ENCODE data around the gene GXYLT2. TPM values are rescaled to one million over a fixed set of nuclear protein-coding genes. Genes with fewer than 3 reads are reported as not detected.

The GXYLT2 gene
- total and polyA plus RNA-seq, 2 of the 13 experiments (the other 11 are each of a cell fraction or from before 2014, with no cell fraction given): 4.3 to 6.9 TPM

DNA sequence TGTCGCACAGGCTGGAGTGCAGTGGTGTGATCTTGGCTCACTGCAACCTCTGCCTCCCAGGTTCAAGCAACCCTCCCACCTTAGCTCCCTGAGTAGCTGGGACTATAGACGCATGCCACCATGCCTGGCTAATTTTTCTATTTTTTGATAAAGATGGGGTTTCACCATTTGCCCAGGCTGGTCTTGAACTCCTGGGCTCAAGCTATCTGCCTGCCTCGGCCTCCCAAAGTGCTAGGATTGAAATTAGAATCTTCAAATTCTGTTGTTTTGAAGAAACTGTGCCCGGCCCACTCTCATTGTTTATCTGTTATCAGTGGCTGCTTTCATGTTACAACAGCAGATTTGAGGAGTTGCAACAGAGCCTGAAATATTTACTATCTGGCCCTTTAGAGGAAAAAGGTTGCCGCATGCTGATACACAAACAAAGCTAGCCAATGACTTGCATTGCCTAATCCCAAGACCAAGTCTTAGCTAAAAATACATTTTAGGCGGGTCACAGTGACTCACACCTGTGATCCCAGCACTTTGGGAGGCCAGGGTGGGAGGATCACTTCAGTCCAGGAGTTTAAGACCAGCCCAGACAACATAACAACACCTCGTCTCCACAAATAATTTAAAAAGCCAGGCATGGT is 65.6 kb downstream of the GXYLT2 start:
- H2AFZ ChIP-seq (ENCODE audit: low read length): no peak overlapping the region
- H4K20me1 ChIP-seq (ENCODE audit: insufficient read depth, low read length): no peaks in the 10 kb centered on the region
- TF ChIP-seq ZNF567 (CRISPR knock-in tag; IDR thresholded peaks at IDR 0.05; ENCODE audit: borderline replicate concordance) (no peak), ZNF772 (CRISPR knock-in tag; IDR thresholded peaks at IDR 0.05) (peak; percentile 87), DNMT1 (CRISPR knock-in tag; IDR thresholded peaks at IDR 0.05) (no peak), ZNF549 (CRISPR knock-in tag; IDR thresholded peaks at IDR 0.05) (no peak), AKAP8 (CRISPR knock-in tag; IDR thresholded peaks at IDR 0.05) (0 out of 2 replicates have a peak, but pooled peaks have one; percentile 49), TCF7 (IDR thresholded peaks at IDR 0.05; ENCODE audit: low read depth) (peak; percentile 95), TRIM24 (CRISPR knock-in tag; IDR thresholded peaks at IDR 0.05) (no peak), REL (CRISPR knock-in tag; conservative IDR thresholded peaks at IDR 0.05) (no peak), TAF1 (CRISPR knock-in tag; IDR thresholded peaks at IDR 0.05) (no peak), ZBTB7A (CRISPR knock-in tag; IDR thresholded peaks at IDR 0.05) (no peak), ZNF616 (CRISPR knock-in tag; IDR thresholded peaks at IDR 0.05; ENCODE audit: low read depth) (no peak), GATAD2A (CRISPR knock-in tag; IDR thresholded peaks at IDR 0.05) (peak; percentile 97), ZNF546 (CRISPR knock-in tag; conservative IDR thresholded peaks at IDR 0.05) (no peak)
- TF ChIP-seq, protein P1, sequence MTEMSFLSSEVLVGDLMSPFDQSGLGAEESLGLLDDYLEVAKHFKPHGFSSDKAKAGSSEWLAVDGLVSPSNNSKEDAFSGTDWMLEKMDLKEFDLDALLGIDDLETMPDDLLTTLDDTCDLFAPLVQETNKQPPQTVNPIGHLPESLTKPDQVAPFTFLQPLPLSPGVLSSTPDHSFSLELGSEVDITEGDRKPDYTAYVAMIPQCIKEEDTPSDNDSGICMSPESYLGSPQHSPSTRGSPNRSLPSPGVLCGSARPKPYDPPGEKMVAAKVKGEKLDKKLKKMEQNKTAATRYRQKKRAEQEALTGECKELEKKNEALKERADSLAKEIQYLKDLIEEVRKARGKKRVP (CRISPR knock-in tag; IDR thresholded peaks at IDR 0.05): peak in 1 of 2 experiments; percentile 91; a peak in 2 of 4 replicates
- TF ChIP-seq, protein P2, sequence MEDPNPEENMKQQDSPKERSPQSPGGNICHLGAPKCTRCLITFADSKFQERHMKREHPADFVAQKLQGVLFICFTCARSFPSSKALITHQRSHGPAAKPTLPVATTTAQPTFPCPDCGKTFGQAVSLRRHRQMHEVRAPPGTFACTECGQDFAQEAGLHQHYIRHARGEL (CRISPR knock-in tag; IDR thresholded peaks at IDR 0.05): no peak
- TF ChIP-seq, protein P3, sequence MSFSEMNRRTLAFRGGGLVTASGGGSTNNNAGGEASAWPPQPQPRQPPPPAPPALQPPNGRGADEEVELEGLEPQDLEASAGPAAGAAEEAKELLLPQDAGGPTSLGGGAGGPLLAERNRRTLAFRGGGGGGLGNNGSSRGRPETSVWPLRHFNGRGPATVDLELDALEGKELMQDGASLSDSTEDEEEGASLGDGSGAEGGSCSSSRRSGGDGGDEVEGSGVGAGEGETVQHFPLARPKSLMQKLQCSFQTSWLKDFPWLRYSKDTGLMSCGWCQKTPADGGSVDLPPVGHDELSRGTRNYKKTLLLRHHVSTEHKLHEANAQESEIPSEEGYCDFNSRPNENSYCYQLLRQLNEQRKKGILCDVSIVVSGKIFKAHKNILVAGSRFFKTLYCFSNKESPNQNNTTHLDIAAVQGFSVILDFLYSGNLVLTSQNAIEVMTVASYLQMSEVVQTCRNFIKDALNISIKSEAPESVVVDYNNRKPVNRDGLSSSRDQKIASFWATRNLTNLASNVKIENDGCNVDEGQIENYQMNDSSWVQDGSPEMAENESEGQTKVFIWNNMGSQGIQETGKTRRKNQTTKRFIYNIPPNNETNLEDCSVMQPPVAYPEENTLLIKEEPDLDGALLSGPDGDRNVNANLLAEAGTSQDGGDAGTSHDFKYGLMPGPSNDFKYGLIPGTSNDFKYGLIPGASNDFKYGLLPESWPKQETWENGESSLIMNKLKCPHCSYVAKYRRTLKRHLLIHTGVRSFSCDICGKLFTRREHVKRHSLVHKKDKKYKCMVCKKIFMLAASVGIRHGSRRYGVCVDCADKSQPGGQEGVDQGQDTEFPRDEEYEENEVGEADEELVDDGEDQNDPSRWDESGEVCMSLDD (CRISPR knock-in tag; IDR thresholded peaks at IDR 0.05; ENCODE audit: borderline replicate concordance): no peak
- TF ChIP-seq, protein P4, sequence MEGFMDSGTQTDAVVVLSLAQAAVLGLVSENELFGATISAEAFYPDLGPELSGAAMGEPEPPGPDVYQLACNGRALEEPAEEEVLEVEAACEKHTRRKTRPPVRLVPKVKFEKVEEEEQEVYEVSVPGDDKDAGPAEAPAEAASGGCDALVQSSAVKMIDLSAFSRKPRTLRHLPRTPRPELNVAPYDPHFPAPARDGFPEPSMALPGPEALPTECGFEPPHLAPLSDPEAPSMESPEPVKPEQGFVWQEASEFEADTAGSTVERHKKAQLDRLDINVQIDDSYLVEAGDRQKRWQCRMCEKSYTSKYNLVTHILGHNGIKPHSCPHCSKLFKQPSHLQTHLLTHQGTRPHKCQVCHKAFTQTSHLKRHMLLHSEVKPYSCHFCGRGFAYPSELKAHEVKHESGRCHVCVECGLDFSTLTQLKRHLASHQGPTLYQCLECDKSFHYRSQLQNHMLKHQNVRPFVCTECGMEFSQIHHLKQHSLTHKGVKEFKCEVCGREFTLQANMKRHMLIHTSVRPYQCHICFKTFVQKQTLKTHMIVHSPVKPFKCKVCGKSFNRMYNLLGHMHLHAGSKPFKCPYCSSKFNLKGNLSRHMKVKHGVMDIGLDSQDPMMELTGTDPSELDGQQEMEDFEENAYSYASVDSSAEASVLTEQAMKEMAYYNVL (CRISPR knock-in tag; IDR thresholded peaks at IDR 0.05; ENCODE audit: borderline replicate concordance): peak; percentile 79; the same call in 1 of the 2 replicates
- TF ChIP-seq, protein P5, sequence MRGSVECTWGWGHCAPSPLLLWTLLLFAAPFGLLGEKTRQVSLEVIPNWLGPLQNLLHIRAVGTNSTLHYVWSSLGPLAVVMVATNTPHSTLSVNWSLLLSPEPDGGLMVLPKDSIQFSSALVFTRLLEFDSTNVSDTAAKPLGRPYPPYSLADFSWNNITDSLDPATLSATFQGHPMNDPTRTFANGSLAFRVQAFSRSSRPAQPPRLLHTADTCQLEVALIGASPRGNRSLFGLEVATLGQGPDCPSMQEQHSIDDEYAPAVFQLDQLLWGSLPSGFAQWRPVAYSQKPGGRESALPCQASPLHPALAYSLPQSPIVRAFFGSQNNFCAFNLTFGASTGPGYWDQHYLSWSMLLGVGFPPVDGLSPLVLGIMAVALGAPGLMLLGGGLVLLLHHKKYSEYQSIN (CRISPR knock-in tag; IDR thresholded peaks at IDR 0.05; ENCODE audit: borderline replicate concordance): no peak

More for the DNA sequence above, 65.6 kb downstream of the GXYLT2 start:
- peaks cover 97% of the 10 kb centered on the region for H3K4me1 ChIP-seq (ENCODE audit: insufficient read depth, low read length)
- ChIA-PET POLR2A (interaction anchor here (0.9 to 2.0 kb wide), 8 partner anchors 8 to 49 kb away, joined by 3 to 26 read pairs (median 5); partner anchors contain the start of gene PPP4R2), CTCF (ENCODE audit: low intra/inter-chr PET ratio, low total read pairs) (no interaction called here)
- H3K27ac ChIP-seq (ENCODE audit: extremely low read length, insufficient read depth, low read length): peak overlapping the region; percentile 90
- 33% methylated on average over 5 of the region's 7 CpGs for WGBS (ENCODE audit: low lambda C conversion rate)
- no peaks in the 10 kb centered on the region for H3K36me3 ChIP-seq (replicated peaks in 1 of 2; ENCODE audit: control insufficient read depth in 1 of 2, insufficient read depth in 2 of 2, low read length in 2 of 2)
- peak overlapping the region; percentile 34; the same call in 1 of the 2 replicates for H3K9ac ChIP-seq (ENCODE audit: insufficient read depth, low read depth, low read length)
- H3K27me3 ChIP-seq (ENCODE audit: control insufficient read depth in 1 of 2, insufficient read depth in 2 of 2, low read length in 2 of 2): no peaks in the 10 kb centered on the region
- DNase-seq (ENCODE audit: low spot score) (peak; percentile 95), FAIRE-seq (peak; percentile 87), ATAC-seq (peak; percentile 72)
- in situ Hi-C loops (cut with HindIII; ENCODE audit: extremely low pct_ligation_motif_present, low pct_unique_long_range_greater_than_20kb): no loop called here
- H3K79me2 ChIP-seq (ENCODE audit: insufficient read depth, low read length): no peaks in the 10 kb centered on the region
- H3K4me3 ChIP-seq (replicated peaks in 1 of 3; ENCODE audit: insufficient read depth in 1 of 3, low read depth in 2 of 3, low read length in 3 of 3): no peak overlapping the region; a peak in 1 of 6 replicates
- no peaks in the 10 kb centered on the region for H3K9me3 ChIP-seq (ENCODE audit: low read length)
- H3K4me2 ChIP-seq (ENCODE audit: low read depth, low read length): peak overlapping the region; percentile 38
- intact Hi-C loops (cut with micrococcal nuclease; ENCODE audit: unreplicated experiment): loop anchor here (5.0 kb wide), 1 partner anchor 44 kb away; the partner anchor contains the start of gene PPP4R2
- BruUV-seq (replicated peaks): no TSS peak

Data from HepG2 (cell line).